Activated T-helper 17 cell treated with anti-CD3 and anti-CD28 coated beads, Interleukin-2, amount 50 U/mL, for 72 hours (primary cell): ENCODE measurements around the gene TIGIT. TPM values are rescaled to one million over a fixed set of nuclear protein-coding genes. Genes with fewer than 3 reads are reported as not detected.

Experiments used
- ATAC-seq: fragments of 150-1000 bp; cut with Tn5 transposase; replicated peaks from 2 replicates; pipeline ENCODE4 v1.10.0; 2021; ENCODE audit warnings: mild to moderate bottlenecking, moderate library complexity
- H3K27ac Mint-ChIP-seq: one replicate; pipeline ENCODE4 v1.8.0; 2022; ENCODE audit warnings: mixed read lengths
- H3K27me3 Mint-ChIP-seq: one replicate; pipeline ENCODE4 v1.8.0; 2022; ENCODE audit warnings: mixed read lengths
- H3K36me3 Mint-ChIP-seq: one replicate; pipeline ENCODE4 v1.8.0; 2022; ENCODE audit warnings: low read depth, mild to moderate bottlenecking, mixed read lengths
- H3K4me1 Mint-ChIP-seq: one replicate; pipeline ENCODE4 v1.8.0; 2022; ENCODE audit warnings: mixed read lengths
- H3K4me3 Mint-ChIP-seq: one replicate; pipeline ENCODE4 v1.8.0; 2022; ENCODE audit warnings: mild to moderate bottlenecking, mixed read lengths
- H3K9me3 Mint-ChIP-seq: one replicate; pipeline ENCODE4 v1.8.0; 2022; ENCODE audit warnings: mixed read lengths
- total RNA-seq, 2 donors: library from RNA; stranded (reverse); gene quantifications; one replicate each; pipeline ENCODE4 v1.2.3, GENCODE V29; 2022

TIGIT gene
- total RNA-seq, 2 donors from 2014 or later = 21.5 to 53.0 TPM

DNA sequence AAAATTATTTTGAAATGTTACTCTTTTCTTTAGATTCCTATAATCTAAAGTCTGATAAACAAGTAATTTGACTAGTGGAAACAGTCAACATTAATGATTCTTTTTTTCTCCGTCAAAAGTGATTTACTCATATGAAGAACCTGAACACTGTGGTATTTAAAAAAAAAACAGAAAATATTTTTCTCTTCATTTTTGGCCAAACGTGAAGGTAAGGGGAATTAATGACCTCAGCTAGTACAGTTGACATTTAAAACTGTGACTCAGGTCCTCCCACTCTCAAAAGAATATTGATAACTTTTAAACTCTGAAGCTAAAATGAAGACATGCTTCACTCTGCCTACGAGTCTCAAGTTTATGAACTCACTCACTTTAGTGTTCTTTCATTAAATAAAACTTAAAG is 34.5 kb downstream of the TIGIT start:
- peaks cover 44% of the 10 kb centered on the region for H3K4me1 Mint-ChIP-seq

DNA sequence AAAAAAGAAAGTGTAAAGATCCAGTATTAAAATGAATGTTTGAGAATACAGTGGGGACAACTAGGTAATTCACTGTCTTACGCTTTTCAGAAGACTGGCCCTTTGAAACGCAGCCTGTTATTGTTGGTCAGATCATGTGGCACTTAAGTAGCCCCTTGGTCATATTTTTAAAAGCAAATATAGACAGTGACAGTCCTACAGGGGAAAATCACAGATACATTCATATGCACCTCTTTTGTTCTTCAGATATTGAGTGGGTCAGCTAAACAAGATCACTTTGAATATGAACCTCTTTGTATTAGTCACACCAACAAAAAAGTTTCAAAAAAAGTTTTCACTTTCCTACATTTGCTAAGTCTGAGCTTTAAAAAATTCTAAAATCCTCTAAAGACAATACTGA is 36.0 kb downstream of the TIGIT start:
- Mint-ChIP-seq H3K27me3 (no peaks in the 10 kb centered on the region), H3K4me3 (peak overlapping the region; percentile 55), H3K4me1 (peaks cover 43% of the 10 kb centered on the region), H3K36me3 (peaks cover 13% of the 10 kb centered on the region), H3K9me3 (peaks cover 9% of the 10 kb centered on the region), H3K27ac (peak overlapping the region; percentile 92)
- ATAC-seq = peak; percentile 43

More for the DNA sequence above, 34.5 kb downstream of the TIGIT start:
- Mint-ChIP-seq H3K4me3 (peak overlapping the region; percentile 77), H3K27ac (peak overlapping the region; percentile 92), H3K9me3 (peaks cover 9% of the 10 kb centered on the region), H3K27me3 (no peaks in the 10 kb centered on the region), H3K36me3 (peaks cover 13% of the 10 kb centered on the region)
- peak; percentile 53 for ATAC-seq

DNA sequence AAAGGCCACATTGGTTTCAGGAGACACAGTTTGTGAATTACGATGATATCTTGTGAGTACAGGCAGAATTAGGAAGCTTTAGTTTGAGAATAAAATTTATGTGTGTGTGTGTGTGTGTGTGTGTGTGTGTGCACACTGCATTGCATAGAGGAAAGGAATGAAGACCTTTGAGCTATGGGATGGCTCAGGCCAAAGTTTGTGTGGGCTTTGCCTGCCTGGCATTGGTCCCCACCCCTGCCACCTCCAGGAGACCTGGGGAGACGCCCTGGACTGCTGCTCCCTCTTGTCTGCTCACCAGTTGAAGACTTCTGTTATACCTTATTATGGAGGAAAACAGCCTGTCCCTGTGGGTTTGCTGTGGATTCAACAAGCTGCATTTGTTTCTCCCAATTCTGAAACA is 37.2 kb downstream of the TIGIT start:
- ATAC-seq = no peak
- peaks cover 13% of the 10 kb centered on the region for H3K36me3 Mint-ChIP-seq
- H3K9me3 Mint-ChIP-seq = peaks cover 9% of the 10 kb centered on the region

DNA sequence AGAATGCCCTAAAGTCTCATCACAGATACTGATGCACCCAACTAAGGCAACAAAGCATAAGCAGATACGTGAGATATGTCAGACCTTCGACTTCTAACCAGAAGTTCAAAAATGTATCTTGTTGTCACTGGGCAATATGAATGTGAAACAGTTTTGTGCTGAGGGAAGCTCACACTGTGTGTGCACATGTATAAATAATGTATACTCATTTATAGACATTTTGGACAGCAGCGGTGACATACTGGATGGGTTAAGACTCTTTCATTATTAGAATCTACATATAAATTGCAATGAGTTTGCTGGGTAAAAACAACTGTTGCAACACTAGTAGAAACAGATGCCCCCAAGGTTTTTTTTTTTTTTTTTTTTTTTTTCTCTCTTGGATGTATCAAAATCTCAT is 37.9 kb downstream of the TIGIT start:
- Mint-ChIP-seq H3K4me3 (peak overlapping the region; percentile 72), H3K27me3 (no peaks in the 10 kb centered on the region), H3K36me3 (peaks cover 13% of the 10 kb centered on the region), H3K9me3 (peaks cover 9% of the 10 kb centered on the region), H3K27ac (peak overlapping the region; percentile 93), H3K4me1 (peaks cover 61% of the 10 kb centered on the region)
- peak; percentile 33 for ATAC-seq

More for the DNA sequence above, 37.2 kb downstream of the TIGIT start:
- H3K27me3 Mint-ChIP-seq = no peaks in the 10 kb centered on the region
- peak overlapping the region; percentile 15 for H3K4me3 Mint-ChIP-seq
- H3K4me1 Mint-ChIP-seq = peaks cover 54% of the 10 kb centered on the region
- peak overlapping the region; percentile 92 for H3K27ac Mint-ChIP-seq

DNA sequence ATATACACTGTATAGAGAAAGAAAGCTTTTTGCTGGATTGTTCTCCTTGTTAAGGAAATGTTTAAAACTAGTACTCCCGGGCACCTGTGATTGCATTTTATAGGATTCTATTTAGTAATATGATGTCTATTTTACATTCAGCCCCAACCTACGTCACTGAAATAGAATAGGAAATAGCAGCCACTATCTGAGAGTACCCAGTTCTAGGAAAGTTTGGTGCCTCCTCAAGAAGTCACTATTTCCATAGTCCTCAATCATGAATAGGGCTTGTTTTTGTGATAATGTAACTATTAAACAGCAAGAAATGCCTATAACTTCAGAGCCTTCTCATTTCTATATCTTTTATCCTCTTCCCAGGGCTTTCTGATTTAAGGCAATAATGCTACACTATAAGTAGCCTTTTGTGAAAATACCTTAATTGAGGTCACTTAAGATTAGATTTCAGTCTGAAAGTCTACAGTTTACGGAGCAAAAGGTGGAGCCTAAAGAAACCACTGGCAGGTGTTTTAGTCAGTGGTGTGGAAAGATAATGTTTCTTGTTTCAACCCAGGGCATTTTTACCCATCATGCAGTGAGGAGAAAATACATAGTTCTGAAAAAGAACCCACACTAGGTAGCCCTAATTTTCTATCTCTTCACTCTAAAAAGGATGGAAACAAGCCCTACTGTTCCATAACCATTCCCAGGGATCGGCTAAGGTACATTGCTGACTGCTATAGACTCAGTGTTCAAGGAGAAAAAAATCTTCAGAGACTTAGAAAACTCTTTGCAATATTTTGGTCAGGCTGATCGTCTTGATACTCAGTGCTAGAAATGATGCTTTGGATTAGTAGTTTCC is 38.7 kb downstream of the TIGIT start:
- Mint-ChIP-seq H3K9me3 (peaks cover 9% of the 10 kb centered on the region), H3K4me3 (peak overlapping the region; percentile 72), H3K27ac (peak overlapping the region; percentile 93), H3K36me3 (peaks cover 13% of the 10 kb centered on the region), H3K27me3 (no peaks in the 10 kb centered on the region), H3K4me1 (peaks cover 60% of the 10 kb centered on the region)
- peak; percentile 51 for ATAC-seq

DNA sequence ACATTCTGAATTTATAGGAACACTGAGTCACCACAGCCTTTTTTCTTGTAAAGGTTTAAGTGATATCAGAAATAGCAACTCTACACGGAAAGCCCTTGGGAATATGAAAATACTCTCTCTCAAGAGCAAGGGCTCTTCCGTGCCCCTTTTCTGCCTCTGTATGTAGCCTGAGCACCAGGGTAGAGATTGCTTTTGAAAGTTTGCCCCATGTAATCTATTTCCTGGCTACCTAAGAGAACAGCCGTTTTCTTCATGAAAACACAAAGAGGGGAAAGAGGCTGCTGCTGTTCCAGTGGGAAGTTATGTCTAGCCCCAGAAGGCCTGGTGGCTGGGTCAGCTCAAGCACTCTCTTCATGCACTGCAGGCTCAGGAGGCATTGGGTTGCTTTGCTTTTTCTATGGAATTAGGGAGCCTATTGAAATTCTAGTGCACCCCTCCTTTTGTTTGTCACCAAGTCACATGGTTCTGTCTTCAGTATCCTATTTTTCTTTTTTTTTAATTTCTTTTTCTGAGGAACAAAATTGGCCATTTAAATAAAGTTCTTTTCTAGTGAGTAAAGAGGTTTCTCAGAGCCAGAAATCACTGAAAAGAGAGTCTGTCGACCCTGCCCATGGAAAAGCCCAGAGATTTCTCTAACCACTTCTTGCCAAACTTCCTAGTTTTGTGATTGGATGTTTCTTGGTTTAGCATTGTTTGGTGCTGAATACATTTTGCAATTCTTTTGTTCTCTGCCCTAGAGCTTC is 39.5 kb downstream of the TIGIT start:
- H3K9me3 Mint-ChIP-seq = peaks cover 9% of the 10 kb centered on the region
- peak overlapping the region; percentile 72 for H3K4me3 Mint-ChIP-seq
- peaks cover 18% of the 10 kb centered on the region for H3K36me3 Mint-ChIP-seq
- H3K4me1 Mint-ChIP-seq = peaks cover 53% of the 10 kb centered on the region
- H3K27me3 Mint-ChIP-seq = no peaks in the 10 kb centered on the region
- peak overlapping the region; percentile 93 for H3K27ac Mint-ChIP-seq
- ATAC-seq = no peak

DNA sequence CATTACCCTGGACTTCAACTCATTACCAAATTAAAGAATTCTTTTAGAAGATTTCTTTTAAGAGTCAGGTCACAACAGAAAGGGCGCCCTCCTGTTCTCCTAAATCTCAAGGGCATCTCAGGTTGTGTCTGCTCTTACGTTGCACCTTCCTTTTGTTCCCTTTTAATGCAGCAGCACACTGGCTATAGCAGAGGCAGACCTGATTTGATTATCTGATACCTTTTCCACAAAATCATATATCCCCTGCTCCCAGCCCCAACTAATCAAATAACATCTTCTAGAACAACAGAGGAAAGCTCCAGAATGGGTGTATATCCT is 40.1 kb downstream of the TIGIT start:
- peak overlapping the region; percentile 93 for H3K27ac Mint-ChIP-seq
- no peak for ATAC-seq
- H3K36me3 Mint-ChIP-seq = peaks cover 13% of the 10 kb centered on the region
- no peaks in the 10 kb centered on the region for H3K27me3 Mint-ChIP-seq
- H3K9me3 Mint-ChIP-seq = peaks cover 5% of the 10 kb centered on the region
- peaks cover 51% of the 10 kb centered on the region for H3K4me1 Mint-ChIP-seq
- peak overlapping the region; percentile 72 for H3K4me3 Mint-ChIP-seq

DNA sequence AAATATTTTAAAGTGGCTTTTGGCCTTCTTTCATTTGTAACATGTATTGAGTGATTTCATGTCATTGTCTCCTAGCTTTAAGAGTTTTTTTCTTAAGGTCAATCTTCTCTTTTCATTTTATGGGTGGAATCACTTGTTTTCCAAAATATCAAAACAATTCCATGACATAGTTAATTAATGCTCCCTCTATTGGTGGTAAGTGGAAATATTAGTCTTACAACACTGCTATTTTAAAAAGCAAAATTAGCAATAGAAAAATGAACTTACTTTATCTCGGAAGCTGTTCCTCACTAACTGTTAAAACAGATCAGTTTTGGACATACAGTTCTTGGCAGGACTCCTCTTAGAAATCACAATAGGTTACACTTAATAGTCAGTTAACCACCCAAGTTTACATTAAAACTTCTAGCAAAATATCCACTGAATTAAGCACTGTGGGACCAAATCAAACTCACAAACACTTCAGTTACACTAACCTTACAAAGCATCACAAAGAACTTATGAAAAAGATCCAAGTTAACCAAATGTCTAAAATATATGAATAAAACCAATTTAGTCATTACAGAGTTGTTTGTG is 42.4 kb downstream of the TIGIT start:
- Mint-ChIP-seq H3K27ac (peak overlapping the region; percentile 93), H3K36me3 (peaks cover 6% of the 10 kb centered on the region), H3K4me3 (peak overlapping the region; percentile 46), H3K9me3 (peaks cover 5% of the 10 kb centered on the region), H3K4me1 (peaks cover 46% of the 10 kb centered on the region), H3K27me3 (no peaks in the 10 kb centered on the region)
- no peak for ATAC-seq

DNA sequence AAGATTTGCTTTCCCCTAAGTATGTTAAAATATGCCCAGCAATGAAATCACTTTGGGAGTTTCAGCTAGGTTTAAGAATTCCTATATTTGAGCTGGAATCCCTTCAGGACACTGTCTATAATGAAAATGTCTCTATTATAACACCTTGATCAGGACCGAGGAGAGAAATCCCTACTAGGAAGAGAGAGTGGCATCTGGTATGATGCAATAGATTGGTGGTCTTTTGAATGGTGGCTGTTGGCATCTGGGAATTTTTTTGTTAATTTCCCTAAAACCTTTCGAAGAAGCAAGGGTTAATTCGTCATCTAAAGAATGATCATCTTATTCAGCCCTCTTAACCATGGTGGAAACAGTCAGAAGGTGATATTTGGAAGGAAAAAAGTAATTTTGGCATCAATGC is 43.0 kb downstream of the TIGIT start:
- peaks cover 6% of the 10 kb centered on the region for H3K36me3 Mint-ChIP-seq
- no peaks in the 10 kb centered on the region for H3K27me3 Mint-ChIP-seq
- H3K4me3 Mint-ChIP-seq = peak overlapping the region; percentile 46
- peaks cover 5% of the 10 kb centered on the region for H3K9me3 Mint-ChIP-seq
- peak overlapping the region; percentile 93 for H3K27ac Mint-ChIP-seq
- ATAC-seq = no peak
- H3K4me1 Mint-ChIP-seq = peaks cover 43% of the 10 kb centered on the region

DNA sequence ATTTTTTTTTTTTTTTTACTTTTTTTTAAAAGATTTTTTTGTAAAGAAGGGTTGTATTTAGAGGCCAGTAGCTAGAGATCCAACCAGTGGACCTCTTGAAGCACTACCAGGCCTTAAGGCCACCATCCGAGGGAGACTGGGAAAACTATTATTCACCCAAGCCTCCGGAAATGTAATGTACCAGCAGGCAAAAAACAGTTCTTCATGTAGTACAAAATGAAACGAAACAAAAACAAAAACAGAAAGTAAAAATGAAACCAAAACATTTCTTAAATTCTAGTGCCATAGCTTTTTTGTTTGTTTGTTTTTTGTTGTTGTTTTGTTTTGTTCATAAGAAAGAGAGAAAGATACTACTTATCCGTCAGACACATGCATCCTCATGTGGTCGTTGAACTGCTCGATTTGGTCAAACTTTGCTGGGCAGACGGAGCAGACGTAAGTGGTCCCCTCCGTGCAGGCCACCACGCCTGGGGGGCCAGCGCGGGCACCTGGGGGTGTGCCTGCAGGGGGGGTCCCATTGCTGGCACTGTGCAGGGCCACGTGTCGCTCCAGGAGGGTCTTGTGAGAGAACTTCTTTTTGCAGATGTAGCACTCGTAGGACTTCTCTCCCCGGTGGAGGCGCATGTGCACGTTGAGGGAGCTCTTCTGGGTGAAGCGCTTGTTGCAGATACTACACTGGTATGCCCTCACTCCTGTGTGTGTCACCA is 45.0 kb downstream of the TIGIT start:
- peak; percentile 51 for ATAC-seq
- Mint-ChIP-seq H3K36me3 (peaks cover 11% of the 10 kb centered on the region), H3K9me3 (no peaks in the 10 kb centered on the region), H3K4me1 (peaks cover 34% of the 10 kb centered on the region), H3K4me3 (peak overlapping the region; percentile 71), H3K27ac (peak overlapping the region; percentile 86), H3K27me3 (no peaks in the 10 kb centered on the region)

DNA sequence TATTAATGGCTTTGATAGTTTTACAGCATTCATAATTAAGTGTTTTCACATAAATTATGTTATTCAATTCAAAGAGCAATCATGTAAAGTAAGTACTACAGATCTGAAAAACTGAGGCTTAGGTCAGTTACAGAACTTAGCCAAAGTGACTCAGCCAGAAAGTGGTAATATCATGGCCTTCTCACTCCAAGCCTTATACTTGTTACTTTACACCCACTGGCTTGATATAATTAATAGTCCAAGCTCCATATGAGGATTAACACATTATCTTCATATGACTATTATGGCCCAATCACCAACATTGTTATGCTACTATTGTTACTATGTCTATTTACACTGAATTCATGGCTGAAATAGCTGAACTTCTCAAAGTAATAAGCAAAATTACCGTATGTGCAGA is 50.7 kb downstream of the TIGIT start:
- H3K4me1 Mint-ChIP-seq = peaks cover 8% of the 10 kb centered on the region
- H3K4me3 Mint-ChIP-seq = no peak overlapping the region
- H3K9me3 Mint-ChIP-seq = no peaks in the 10 kb centered on the region
- H3K36me3 Mint-ChIP-seq = peaks cover 16% of the 10 kb centered on the region
- H3K27me3 Mint-ChIP-seq = no peaks in the 10 kb centered on the region
- peak overlapping the region; percentile 20 for H3K27ac Mint-ChIP-seq
- peak; percentile 66 for ATAC-seq

DNA sequence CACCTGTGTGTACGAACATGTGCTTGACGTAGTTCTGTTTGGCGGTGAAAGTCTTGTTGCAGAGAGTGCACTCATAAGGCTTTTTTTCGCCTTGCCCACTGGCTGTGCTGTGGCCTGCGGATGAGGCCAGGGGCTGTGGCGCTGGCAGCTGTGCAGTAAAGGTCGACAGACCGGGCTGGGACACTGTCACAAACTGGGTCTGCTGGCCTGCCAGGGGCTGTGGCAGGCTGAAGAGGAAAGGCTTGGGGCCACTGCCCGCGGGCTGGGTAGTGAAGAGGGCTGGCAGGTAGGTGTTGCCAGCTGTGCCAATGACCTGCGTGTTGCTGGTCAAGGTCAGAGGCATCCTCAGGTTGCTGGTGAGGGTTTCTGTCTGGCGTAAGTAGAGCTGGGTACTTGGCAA is 56.4 kb downstream of the TIGIT start:
- no peak overlapping the region for H3K27ac Mint-ChIP-seq
- peaks cover 8% of the 10 kb centered on the region for H3K4me1 Mint-ChIP-seq
- peaks cover 17% of the 10 kb centered on the region for H3K36me3 Mint-ChIP-seq
- H3K9me3 Mint-ChIP-seq = no peaks in the 10 kb centered on the region
- no peaks in the 10 kb centered on the region for H3K27me3 Mint-ChIP-seq
- no peak overlapping the region for H3K4me3 Mint-ChIP-seq
- ATAC-seq = no peak

DNA sequence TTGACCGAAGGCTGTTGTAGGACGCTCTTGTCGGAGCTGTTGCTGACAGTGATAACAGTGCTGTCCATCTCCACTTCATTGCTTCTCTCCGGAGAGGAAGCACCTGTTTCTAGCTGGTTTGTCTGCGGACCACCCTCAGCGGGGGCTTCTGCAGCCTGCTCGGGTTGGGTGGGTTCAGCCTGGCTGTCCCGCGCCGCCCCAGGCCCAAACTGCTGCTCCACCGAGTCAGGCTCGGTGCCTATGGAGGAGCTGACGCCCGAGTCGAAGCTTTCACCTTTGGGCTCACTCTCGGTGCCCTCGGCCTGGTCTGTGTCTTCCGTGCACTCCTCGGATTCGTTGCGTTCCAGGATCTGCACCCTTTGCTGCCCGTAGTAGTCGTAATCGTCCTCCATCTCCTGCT is 56.9 kb downstream of the TIGIT start:
- Mint-ChIP-seq H3K27me3 (no peaks in the 10 kb centered on the region), H3K27ac (no peak overlapping the region), H3K4me3 (no peak overlapping the region), H3K9me3 (no peaks in the 10 kb centered on the region), H3K4me1 (peaks cover 6% of the 10 kb centered on the region), H3K36me3 (peaks cover 17% of the 10 kb centered on the region)
- no peak for ATAC-seq

DNA sequence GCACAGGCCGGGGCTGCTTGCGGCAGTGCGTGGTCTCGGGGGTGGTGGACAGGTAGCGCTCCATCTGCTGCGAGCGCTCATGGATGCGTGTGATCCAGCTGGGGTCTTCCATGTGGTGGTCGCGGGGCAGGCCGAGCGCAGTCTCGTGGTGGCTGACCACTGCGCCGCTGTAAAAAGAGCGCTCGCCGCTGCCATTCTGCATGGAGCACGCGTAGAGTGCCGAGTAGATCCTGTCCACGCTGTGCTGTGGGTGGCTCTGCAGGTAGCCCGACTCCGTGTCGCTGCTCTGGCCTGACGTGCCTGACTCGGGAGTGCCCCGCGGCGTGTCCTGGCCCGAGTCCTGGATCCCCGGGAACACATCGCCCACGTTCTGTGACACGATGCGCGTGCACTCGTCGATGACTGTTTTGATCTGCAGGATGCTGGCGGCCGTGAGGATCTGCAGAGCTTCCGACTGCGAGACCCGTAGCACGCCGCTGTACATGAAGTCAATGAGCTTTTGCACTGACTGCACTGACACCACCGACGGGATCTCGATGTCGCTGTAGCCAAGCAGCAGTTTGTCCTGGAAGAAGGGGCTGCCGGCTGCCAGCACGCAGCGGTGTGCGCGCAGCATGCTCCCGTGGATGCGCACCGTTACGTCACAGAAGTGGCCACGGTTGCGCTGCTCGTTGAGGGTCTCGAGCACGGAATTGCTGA is 57.4 kb downstream of the TIGIT start:
- Mint-ChIP-seq H3K4me1 (no peaks in the 10 kb centered on the region), H3K4me3 (no peak overlapping the region), H3K9me3 (no peaks in the 10 kb centered on the region), H3K27me3 (no peaks in the 10 kb centered on the region), H3K27ac (no peak overlapping the region), H3K36me3 (peaks cover 17% of the 10 kb centered on the region)
- ATAC-seq = no peak
